GM10266 (cell line): Measurements from ENCODE around the gene CXCR5.

ENCODE experiments used
- DNase-seq: peaks from one replicate; pipeline ENCODE4 v3.0.0; 2012; ENCODE audit errors: extremely low spot score
- CTCF ChIP-seq: IDR thresholded peaks from 2 replicates; pipeline ENCODE4 v1.5.1; 2012; ENCODE audit warnings: mild to moderate bottlenecking, low read depth; ENCODE audit not compliant: control insufficient read depth, insufficient read depth; ENCODE audit errors: missing control alignments

The CXCR5 gene

DNA sequence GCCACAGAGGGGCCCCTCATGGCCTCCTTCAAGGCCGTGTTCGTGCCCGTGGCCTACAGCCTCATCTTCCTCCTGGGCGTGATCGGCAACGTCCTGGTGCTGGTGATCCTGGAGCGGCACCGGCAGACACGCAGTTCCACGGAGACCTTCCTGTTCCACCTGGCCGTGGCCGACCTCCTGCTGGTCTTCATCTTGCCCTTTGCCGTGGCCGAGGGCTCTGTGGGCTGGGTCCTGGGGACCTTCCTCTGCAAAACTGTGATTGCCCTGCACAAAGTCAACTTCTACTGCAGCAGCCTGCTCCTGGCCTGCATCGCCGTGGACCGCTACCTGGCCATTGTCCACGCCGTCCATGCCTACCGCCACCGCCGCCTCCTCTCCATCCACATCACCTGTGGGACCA, 10.0 kb downstream of the CXCR5 start:
- TF ChIP-seq CTCF, result no peak
- DNase-seq, result no peak

- no peak for TF ChIP-seq CTCF
- DNase-seq, result no peak
These were observed 10.5 kb downstream of the CXCR5 start for GRCh38 chr11:118894192-118894591.

DNA sequence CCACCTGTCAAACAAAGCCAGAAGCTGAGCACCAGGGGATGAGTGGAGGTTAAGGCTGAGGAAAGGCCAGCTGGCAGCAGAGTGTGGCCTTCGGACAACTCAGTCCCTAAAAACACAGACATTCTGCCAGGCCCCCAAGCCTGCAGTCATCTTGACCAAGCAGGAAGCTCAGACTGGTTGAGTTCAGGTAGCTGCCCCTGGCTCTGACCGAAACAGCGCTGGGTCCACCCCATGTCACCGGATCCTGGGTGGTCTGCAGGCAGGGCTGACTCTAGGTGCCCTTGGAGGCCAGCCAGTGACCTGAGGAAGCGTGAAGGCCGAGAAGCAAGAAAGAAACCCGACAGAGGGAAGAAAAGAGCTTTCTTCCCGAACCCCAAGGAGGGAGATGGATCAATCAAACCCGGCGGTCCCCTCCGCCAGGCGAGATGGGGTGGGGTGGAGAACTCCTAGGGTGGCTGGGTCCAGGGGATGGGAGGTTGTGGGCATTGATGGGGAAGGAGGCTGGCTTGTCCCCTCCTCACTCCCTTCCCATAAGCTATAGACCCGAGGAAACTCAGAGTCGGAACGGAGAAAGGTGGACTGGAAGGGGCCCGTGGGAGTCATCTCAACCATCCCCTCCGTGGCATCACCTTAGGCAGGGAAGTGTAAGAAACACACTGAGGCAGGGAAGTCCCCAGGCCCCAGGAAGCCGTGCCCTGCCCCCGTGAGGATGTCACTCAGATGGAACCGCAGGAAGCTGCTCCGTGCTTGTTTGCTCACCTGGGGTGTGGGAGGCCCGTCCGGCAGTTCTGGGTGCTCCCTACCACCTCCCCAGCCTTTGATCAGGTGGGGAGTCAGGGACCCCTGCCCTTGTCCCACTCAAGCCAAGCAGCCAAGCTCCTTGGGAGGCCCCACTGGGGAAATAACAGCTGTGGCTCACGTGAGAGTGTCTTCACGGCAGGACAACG, 11.7 kb downstream of the CXCR5 start:
- TF ChIP-seq CTCF, result peak; percentile 7
- peak; percentile 69 for DNase-seq

- no peak for TF ChIP-seq CTCF
These were observed 12.8 kb downstream of the CXCR5 start for GRCh38 chr11:118896472-118896913.

GRCh38 chr11:118896921-118897591, 13.4 kb downstream of the CXCR5 start:
- no peak for TF ChIP-seq CTCF
- no peak for DNase-seq

More at GRCh38 chr11:118896472-118896913, 12.8 kb downstream of the CXCR5 start:
- DNase-seq, result no peak

GRCh38 chr11:118897721-118898310, 14.1 kb downstream of the CXCR5 start:
- no peak for DNase-seq
- no peak for TF ChIP-seq CTCF
